Uterus (tissue), 2 donors: ENCODE results near the gene FMN2.

ENCODE experiments used
- POLR2A ChIP-seq, 2 donors: fragments of 450-650 bp; IDR thresholded peaks; one replicate each; pipeline ENCODE4 v1.6.1; 2016; ENCODE audit warnings: antibody characterized with exemption in 2 of 2, mild to moderate bottlenecking in 1 of 2, moderate library complexity in 1 of 2
- TF ChIP-seq, protein P1 (sequence below), 4 experiments: fragments of 200-600 bp in 2 of 4; fragments of 450-650 bp in 2 of 4; sonication (generic) in 2 of 4; IDR thresholded peaks; one replicate each; pipeline ENCODE4 v1.5.1; 2016 to 2019; ENCODE audit warnings: antibody characterized with exemption in 4 of 4, mild to moderate bottlenecking in 2 of 4, moderate library complexity in 1 of 4

DNA sequence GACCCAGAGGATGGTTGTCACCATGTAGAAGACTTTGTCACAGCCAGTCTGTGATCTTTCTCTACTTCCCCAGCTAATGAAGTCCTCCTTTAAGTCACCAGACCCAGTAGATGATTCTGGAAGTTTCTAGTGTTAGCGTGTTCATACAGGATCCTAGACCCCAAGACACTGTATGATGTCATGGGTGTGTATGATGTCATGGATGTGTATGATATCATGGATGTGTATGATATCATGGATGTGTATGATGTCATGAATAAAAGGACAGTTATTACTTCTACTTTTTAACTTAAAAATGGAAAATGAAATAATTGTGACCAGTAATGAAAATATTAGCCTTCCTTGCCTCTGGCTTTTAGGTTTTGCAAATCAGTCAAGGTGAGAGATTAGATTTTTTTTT is 260.0 kb downstream of the FMN2 start:
- no peak for TF ChIP-seq POLR2A (IDR thresholded peaks at IDR 0.05)
- TF ChIP-seq, protein P1, sequence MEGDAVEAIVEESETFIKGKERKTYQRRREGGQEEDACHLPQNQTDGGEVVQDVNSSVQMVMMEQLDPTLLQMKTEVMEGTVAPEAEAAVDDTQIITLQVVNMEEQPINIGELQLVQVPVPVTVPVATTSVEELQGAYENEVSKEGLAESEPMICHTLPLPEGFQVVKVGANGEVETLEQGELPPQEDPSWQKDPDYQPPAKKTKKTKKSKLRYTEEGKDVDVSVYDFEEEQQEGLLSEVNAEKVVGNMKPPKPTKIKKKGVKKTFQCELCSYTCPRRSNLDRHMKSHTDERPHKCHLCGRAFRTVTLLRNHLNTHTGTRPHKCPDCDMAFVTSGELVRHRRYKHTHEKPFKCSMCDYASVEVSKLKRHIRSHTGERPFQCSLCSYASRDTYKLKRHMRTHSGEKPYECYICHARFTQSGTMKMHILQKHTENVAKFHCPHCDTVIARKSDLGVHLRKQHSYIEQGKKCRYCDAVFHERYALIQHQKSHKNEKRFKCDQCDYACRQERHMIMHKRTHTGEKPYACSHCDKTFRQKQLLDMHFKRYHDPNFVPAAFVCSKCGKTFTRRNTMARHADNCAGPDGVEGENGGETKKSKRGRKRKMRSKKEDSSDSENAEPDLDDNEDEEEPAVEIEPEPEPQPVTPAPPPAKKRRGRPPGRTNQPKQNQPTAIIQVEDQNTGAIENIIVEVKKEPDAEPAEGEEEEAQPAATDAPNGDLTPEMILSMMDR (IDR thresholded peaks at IDR 0.05) = no peak
